AG10803 (cell line): ENCODE results near the gene C19orf67.
"Not testable (repeated sequence)": the region's sequence is repeated elsewhere in the genome, so short reads cannot be mapped to it uniquely, and the experiment has no call there.

Experiments used
- DNase-seq: peaks from one replicate; pipeline ENCODE4 v3.0.0; 2010; ENCODE audit warnings: low read depth
- H3K4me3 ChIP-seq: 2 replicates; pipeline ENCODE4 v1.5.1; 2011; ENCODE audit warnings: mild to moderate bottlenecking, low read length, control low read depth
- CTCF ChIP-seq: conservative IDR thresholded peaks from 2 replicates; pipeline ENCODE4 v1.5.1; 2011; ENCODE audit warnings: mild to moderate bottlenecking, low read length, control low read depth, inconsistent platforms

The C19orf67 gene

DNA sequence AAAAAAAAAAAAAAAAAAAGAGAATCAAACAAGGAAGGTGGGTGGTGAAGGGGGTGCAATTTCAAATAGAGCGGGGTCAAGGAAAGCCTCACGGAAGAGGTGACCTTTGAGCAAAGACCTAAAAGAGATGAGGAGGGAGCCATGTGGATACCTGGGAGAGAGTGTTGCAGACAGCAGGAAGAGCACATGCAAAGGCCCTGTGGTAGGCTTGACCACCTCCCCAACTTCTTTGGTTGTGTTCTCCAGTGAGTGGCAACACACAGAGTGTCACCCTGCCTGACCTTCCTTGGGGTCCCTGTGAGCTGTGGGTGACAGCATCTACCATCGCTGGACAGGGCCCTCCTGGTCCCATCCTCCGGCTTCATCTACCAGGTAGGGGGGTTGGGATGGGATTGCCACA, 35.1 kb downstream of the C19orf67 start:
- no peak overlapping the region for H3K4me3 ChIP-seq
- no peak for TF ChIP-seq CTCF

DNA sequence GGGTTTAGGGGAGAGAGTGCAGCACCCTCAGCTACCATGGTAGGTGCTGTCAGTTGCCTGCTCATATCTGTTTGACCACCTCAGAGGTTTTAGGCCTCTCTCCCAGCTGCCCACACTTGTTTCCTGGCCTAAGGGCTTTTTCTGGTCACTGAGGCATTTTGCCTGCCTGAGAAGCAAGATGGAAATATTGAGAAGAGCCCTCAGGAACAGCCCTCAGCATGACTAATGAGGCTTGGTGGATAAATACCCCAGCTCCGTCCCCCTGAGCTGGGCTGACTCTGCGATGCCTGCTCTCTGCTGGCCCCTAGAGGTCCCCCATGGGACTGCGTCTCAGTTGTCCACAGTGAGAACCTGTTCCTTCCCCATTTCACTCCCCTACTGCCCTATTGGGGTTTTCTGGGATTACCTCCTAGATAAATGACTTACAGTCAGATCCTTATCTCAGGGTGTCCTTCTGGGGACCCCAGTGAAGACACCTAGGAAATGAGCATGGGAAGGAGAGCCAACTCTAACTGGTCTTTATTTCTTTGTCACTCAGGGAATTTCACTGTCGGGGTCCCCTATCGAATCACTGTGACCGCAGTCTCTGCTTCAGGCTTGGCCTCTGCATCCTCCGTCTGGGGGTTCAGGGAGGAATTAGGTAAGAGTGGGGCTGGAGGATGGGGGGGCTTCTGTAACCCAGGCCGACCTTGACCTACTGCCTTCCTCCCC, 37.0 kb downstream of the C19orf67 start:
- TF ChIP-seq CTCF = peak; percentile 75
- H3K4me3 ChIP-seq = no peak overlapping the region
- no peak for DNase-seq

More for the DNA sequence above, 35.1 kb downstream of the C19orf67 start:
- no peak for DNase-seq

DNA sequence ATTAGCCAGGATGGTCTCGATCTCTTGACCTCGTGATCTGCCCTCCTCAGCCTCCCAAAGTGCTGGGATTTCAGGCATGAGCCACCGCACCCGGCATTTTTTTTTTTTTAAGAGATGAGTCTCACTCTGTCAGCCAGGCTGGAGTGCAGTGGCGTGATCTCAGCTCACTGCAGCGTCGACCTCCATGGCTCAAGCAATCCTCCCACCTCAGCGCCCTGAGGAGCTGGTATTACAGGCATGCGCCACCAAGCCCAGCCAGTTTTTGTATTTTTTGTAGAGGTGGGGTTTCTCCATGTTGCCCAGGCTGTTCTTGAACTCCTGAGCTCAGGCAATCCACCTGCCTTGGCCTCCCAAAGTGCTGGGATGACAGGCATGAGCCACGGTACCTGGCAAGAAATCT, 37.7 kb downstream of the C19orf67 start:
- DNase-seq, H3K4me3 ChIP-seq: not testable (repeated sequence)

GRCh38 chr19:14042659-14043608, 42.6 kb downstream of the C19orf67 start:
- H3K4me3 ChIP-seq = not testable (repeated sequence)
- TF ChIP-seq CTCF = peak; percentile 65
- peak; percentile 79 for DNase-seq

DNA sequence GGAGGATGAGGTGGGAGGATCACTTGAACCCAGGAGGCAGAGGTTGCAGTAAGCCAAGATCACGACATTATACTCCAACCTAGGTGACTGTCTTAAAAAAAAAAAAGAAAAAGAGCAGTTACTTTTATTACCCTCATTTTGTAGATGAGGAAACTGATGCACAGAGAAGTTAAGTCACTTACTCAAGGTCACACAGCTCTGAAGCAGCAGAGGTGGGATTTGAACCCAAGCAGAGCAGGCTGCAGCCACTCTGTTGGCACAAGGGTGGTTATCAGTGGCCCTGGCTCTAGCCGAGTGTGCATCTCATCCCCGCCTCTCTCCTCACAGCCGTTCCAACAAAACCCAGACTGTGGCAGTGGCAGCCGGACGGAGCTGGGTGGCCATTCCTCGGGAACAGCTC, 46.4 kb downstream of the C19orf67 start:
- no peak overlapping the region for H3K4me3 ChIP-seq
- DNase-seq = no peak
- TF ChIP-seq CTCF = no peak

DNA sequence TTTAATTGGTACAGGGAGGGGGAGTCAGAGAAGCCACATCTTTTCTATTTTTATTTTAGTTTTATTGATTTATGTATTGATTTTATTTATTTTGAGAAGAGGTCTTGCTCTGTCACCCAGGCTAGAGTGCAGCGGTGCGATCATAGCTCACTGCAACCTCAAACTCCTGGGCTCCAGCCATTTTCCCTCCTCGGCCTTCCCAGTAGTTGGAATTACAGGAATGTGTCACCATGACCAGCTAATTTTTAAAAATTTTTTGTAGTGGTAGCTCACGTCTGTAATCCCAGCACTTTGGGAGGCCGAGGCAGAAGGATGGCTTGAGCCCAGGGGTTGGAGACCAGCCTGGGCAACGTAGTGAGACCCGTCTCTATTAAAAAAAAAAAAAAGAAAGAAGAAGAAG, 49.9 kb downstream of the C19orf67 start:
- H3K4me3 ChIP-seq = no peak overlapping the region
- no peak for TF ChIP-seq CTCF
- peak; percentile 75 for DNase-seq

DNA sequence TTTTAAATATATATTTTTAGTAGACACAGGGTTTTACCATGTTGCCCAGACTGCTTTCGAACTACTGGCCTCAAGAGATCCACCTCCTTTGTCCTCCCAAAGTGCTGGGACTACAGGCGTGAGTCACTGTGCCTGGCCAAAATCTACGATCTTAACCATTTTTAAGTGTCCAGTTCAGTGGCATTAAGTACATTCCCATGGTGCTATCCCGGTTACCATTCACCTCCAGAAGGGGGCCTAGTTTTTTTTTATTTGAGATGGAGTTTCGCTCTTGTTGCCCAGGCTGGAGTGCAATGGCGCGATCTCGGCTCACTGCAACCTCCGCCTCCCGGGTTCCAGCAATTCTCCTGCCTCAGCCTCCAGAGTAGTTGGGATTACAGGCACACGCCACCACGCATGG, 50.4 kb downstream of the C19orf67 start:
- not testable (repeated sequence) for DNase-seq, H3K4me3 ChIP-seq

DNA sequence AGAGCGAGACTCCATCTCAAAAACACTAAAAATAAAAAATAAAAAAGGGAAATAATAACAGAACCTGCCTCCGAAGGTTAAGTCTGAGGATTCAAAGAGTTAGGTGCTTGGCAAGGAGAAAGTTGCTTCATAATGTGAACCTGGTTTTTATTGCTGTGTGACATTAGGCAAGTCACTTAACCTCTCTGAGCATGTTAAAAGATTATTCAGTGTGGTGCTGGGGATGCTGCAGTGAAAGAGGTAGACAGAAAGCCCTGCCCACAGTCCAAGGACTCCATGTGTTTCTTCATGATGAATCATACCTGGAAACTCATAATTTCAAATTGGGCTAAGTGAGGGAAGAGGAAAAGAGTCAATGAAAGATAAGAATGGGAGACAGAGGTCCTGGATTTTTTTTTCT, 51.6 kb downstream of the C19orf67 start:
- TF ChIP-seq CTCF = no peak
- no peak overlapping the region for H3K4me3 ChIP-seq
- DNase-seq = no peak
